CD14-positive monocyte (primary cell): ENCODE results near the gene FAM221B. TPM values are rescaled to one million over a fixed set of nuclear protein-coding genes. Genes with fewer than 3 reads are reported as not detected.

Experiments
- DNase-seq, 3 donors: peaks; one replicate each; pipeline ENCODE4 v3.0.0-alpha.2; 2011 to 2022
- H2AFZ ChIP-seq: 2 replicates; pipeline ENCODE4 v1.6.0; 2012; ENCODE audit warnings: mild to moderate bottlenecking, low read depth, low read length, inconsistent platforms; ENCODE audit not compliant: insufficient read depth, poor library complexity, severe bottlenecking
- H3K27ac ChIP-seq, 2 donors: 1 replicate in 1 of 2; 2 replicates in 1 of 2; pipeline ENCODE4 v1.5.1; 2012 to 2013; ENCODE audit warnings: low read length in 2 of 2, control low read depth in 1 of 2, inconsistent platforms in 1 of 2, low read depth in 1 of 2, mild to moderate bottlenecking in 1 of 2
- H3K27me3 ChIP-seq, 2 donors: one replicate each; pipeline versions ENCODE4 v1.6.0 to v1.6.1; 2011 to 2013; ENCODE audit warnings: low read length in 2 of 2; ENCODE audit not compliant: control insufficient read depth in 2 of 2, insufficient read depth in 2 of 2
- H3K36me3 ChIP-seq, 2 donors: replicated peaks in 1 of 2; 1 replicate in 1 of 2; 2 replicates in 1 of 2; pipeline versions ENCODE4 v1.5.1 to v1.6.1; 2012 to 2013; ENCODE audit warnings: low read length in 2 of 2, control low read depth in 1 of 2, inconsistent platforms in 1 of 2, mild to moderate bottlenecking in 1 of 2; ENCODE audit not compliant: insufficient read depth in 2 of 2, control insufficient read depth in 1 of 2
- H3K4me1 ChIP-seq, 2 donors: 1 replicate in 1 of 2; 2 replicates in 1 of 2; pipeline versions ENCODE4 v1.5.1 to v1.6.1; 2012 to 2013; ENCODE audit warnings: low read length in 2 of 2, control low read depth in 1 of 2, inconsistent platforms in 1 of 2, mild to moderate bottlenecking in 1 of 2, moderate library complexity in 1 of 2; ENCODE audit not compliant: insufficient read depth in 2 of 2, control insufficient read depth in 1 of 2
- H3K4me2 ChIP-seq: replicated peaks from 2 replicates; pipeline ENCODE3; 2012; ENCODE audit warnings: low read length, moderate library complexity, mild to moderate bottlenecking; ENCODE audit not compliant: poor library complexity, severe bottlenecking; ENCODE audit errors: extremely low read depth
- H3K4me3 ChIP-seq, 3 experiments: fragments of 200-600 bp in 1 of 3; sonication (generic) in 1 of 3; replicated peaks in 1 of 3; 1 replicate in 2 of 3; 2 replicates in 1 of 3; pipeline ENCODE4 v1.5.1; 2011 to 2013; ENCODE audit warnings: low read length in 3 of 3, mild to moderate bottlenecking in 3 of 3, control low read depth in 2 of 3, low read depth in 2 of 3, inconsistent platforms in 1 of 3, moderate library complexity in 1 of 3
- H3K79me2 ChIP-seq: 2 replicates; pipeline ENCODE4 v1.6.0; 2012; ENCODE audit warnings: mild to moderate bottlenecking, control low read depth, inconsistent platforms, low read length, moderate library complexity; ENCODE audit not compliant: insufficient read depth
- H3K9ac ChIP-seq: 2 replicates; pipeline ENCODE4 v1.6.0; 2017; ENCODE audit warnings: low read length, mild to moderate bottlenecking; ENCODE audit not compliant: insufficient read depth, poor library complexity, severe bottlenecking
- H3K9me3 ChIP-seq, 2 donors: replicated peaks in 1 of 2; 1 replicate in 1 of 2; 2 replicates in 1 of 2; pipeline versions ENCODE4 v1.5.1 to v1.6.1; 2012 to 2013; ENCODE audit warnings: low read length in 2 of 2, control low read depth in 1 of 2; ENCODE audit not compliant: control insufficient read depth in 1 of 2, insufficient read depth in 1 of 2
- H4K20me1 ChIP-seq: 2 replicates; pipeline ENCODE4 v1.6.0; 2012; ENCODE audit warnings: mild to moderate bottlenecking, low read length, control low read depth, moderate library complexity; ENCODE audit not compliant: insufficient read depth
- H3K27ac Mint-ChIP-seq, 7 donors: one replicate each; pipeline ENCODE4 v1.8.0; 2020; ENCODE audit warnings: mild to moderate bottlenecking in 7 of 7, mixed read lengths in 7 of 7, moderate library complexity in 6 of 7, inconsistent platforms in 2 of 7
- H3K27me3 Mint-ChIP-seq, 3 donors: one replicate each; pipeline ENCODE4 v1.8.0; 2021 to 2022; ENCODE audit warnings: low read depth in 3 of 3, mild to moderate bottlenecking in 3 of 3, mixed read lengths in 3 of 3, moderate library complexity in 3 of 3, inconsistent platforms in 1 of 3
- H3K36me3 Mint-ChIP-seq, 2 donors: one replicate each; pipeline ENCODE4 v1.8.0; 2020; ENCODE audit warnings: mixed read lengths in 2 of 2, inconsistent platforms in 1 of 2, mild to moderate bottlenecking in 1 of 2
- H3K4me1 Mint-ChIP-seq: one replicate; pipeline ENCODE4 v1.8.0; 2020; ENCODE audit warnings: mild to moderate bottlenecking, mixed read lengths
- H3K4me3 Mint-ChIP-seq, 2 donors: one replicate each; pipeline ENCODE4 v1.8.0; 2020; ENCODE audit warnings: mild to moderate bottlenecking in 2 of 2, mixed read lengths in 2 of 2, moderate library complexity in 1 of 2
- H3K9me3 Mint-ChIP-seq, 7 donors: one replicate each; pipeline ENCODE4 v1.8.0; 2020 to 2022; ENCODE audit warnings: mixed read lengths in 7 of 7, mild to moderate bottlenecking in 6 of 7, moderate library complexity in 6 of 7, inconsistent platforms in 2 of 7
- CTCF ChIP-seq: fragments of 200-600 bp; IDR thresholded peaks from one replicate; pipeline ENCODE4 v1.8.0; 2022; ENCODE audit warnings: antibody characterized with exemption, mild to moderate bottlenecking
- WGBS: methylation state at CpG from one replicate; pipeline ENCODE4 v1.1.5; 2013; ENCODE audit warnings: missing lambda C conversion rate; ENCODE audit not compliant: insufficient coverage; 5-methylcytosine and 5-hydroxymethylcytosine counted together
- intact Hi-C, 2 donors: fragments of 100-400 bp; cut with micrococcal nuclease; formaldehyde crosslinking; loops; one replicate each; pipeline versions ENCODE4 v1.15.0 to v1.15.1; 2023
- polyA plus RNA-seq, 3 donors: library from polyadenylated mRNA; depleted of rRNA in 1 of 3; unstranded in 2 of 3; stranded (reverse) in 1 of 3; fragments of 300-500 nt in 2 of 3; fragments of >200 nt in 1 of 3; fragmentation: Illumina TruSeq in 2 of 3; gene quantifications; 1 replicate in 2 of 3; 2 replicates in 1 of 3; pipeline ENCODE4 v1.2.3, GENCODE V29; 2012 to 2021

FAM221B gene
- polyA plus RNA-seq, 3 donors = 0.05 to 0.63 TPM; not detected in 1

GRCh38 chr9:35871545-35871944 lies 43.0 kb upstream of the FAM221B start:
- H3K27me3 Mint-ChIP-seq = peaks cover 12 to 20% (median 12%) of the 10 kb centered on the region in 3 donors
- intact Hi-C loops = loop anchor here in 1 of 2 donors (5.0 kb wide), 1 partner anchor 44 kb away; the partner anchor contains the start of genes FAM221B and TMEM8B
- Histone ChIP-seq H3K9me3 (peaks cover 0 to 6% of the 10 kb centered on the region in 2 donors), H3K36me3 (no peaks in the 10 kb centered on the region), H3K27ac (no peak overlapping the region), H3K79me2 (no peaks in the 10 kb centered on the region), H2AFZ (no peak overlapping the region), H3K4me3 (no peak overlapping the region), H3K9ac (no peak overlapping the region), H4K20me1 (no peaks in the 10 kb centered on the region), H3K4me2 (no peak overlapping the region), H3K4me1 (no peaks in the 10 kb centered on the region), H3K27me3 (peaks cover 4 to 19% of the 10 kb centered on the region in 2 donors)
- TF ChIP-seq CTCF = no peak
- peaks cover 4% of the 10 kb centered on the region for H3K4me1 Mint-ChIP-seq
- no peak overlapping the region for H3K27ac Mint-ChIP-seq
- H3K9me3 Mint-ChIP-seq = peaks cover under 1 to 11% (median 7%) of the 10 kb centered on the region in 7 donors
- WGBS = 100% methylated on average over 2 of the region's 3 CpGs
- no peak for DNase-seq
- H3K36me3 Mint-ChIP-seq = peaks cover 0 to 2% of the 10 kb centered on the region in 2 donors
- no peak overlapping the region for H3K4me3 Mint-ChIP-seq

- peaks cover 0 to 2% of the 10 kb centered on the region in 2 donors for H3K36me3 Mint-ChIP-seq
- Histone ChIP-seq H4K20me1 (no peaks in the 10 kb centered on the region), H3K4me1 (no peaks in the 10 kb centered on the region), H3K27me3 (peaks cover 4 to 8% of the 10 kb centered on the region in 2 donors), H3K9ac (no peak within 1 kb of the TSS), H3K4me2 (no peak within 1 kb of the TSS), H3K4me3 (no peak within 1 kb of the TSS), H3K36me3 (no peaks in the 10 kb centered on the region), H3K79me2 (no peaks in the 10 kb centered on the region), H3K27ac (no peak within 1 kb of the TSS), H3K9me3 (no peaks in the 10 kb centered on the region), H2AFZ (no peak within 1 kb of the TSS)
- peaks cover 0 to 2% (median 0%) of the 10 kb centered on the region in 7 donors for H3K9me3 Mint-ChIP-seq
- H3K27ac Mint-ChIP-seq = no peak within 1 kb of the TSS
- H3K4me3 Mint-ChIP-seq = no peak within 1 kb of the TSS
- H3K27me3 Mint-ChIP-seq = peaks cover 8 to 13% (median 10%) of the 10 kb centered on the region in 3 donors
- DNase-seq = no peak
- 100% methylated on average over 3 of the region's 8 CpGs for WGBS
- intact Hi-C loops = loop anchor here in 1 of 2 donors (5.0 kb wide), 1 partner anchor 43 kb away; the partner anchor contains the start of genes FAM221B and TMEM8B
- peaks cover 5% of the 10 kb centered on the region for H3K4me1 Mint-ChIP-seq
- no peak for TF ChIP-seq CTCF
Observed at GRCh38 chr9:35870351-35870923, 41.9 kb upstream of the FAM221B start, which contains the start of gene OR13J1. Gene OR13J1, minus strand, starts transcription at chr9:35870401. Its CDS starts 0 bp downstream, at chr9:35870401.
